Adrenal gland (tissue), 5 donors: ENCODE results near the gene MYBBP1A.

Source experiments
- CTCF ChIP-seq, 6 experiments: fragments of 450-650 bp in 4 of 6; fragments of 200-600 bp in 2 of 6; sonication (generic) in 1 of 6; IDR thresholded peaks; 1 replicate in 5 of 6; 2 replicates in 1 of 6; pipeline versions ENCODE4 v1.5.1 to v1.8.0; 2016 to 2021; ENCODE audit warnings: antibody characterized with exemption in 6 of 6, mild to moderate bottlenecking in 2 of 6, moderate library complexity in 1 of 6
- POLR2A ChIP-seq, 2 donors: fragments of 450-650 bp; IDR thresholded peaks; one replicate each; pipeline ENCODE4 v1.6.1; 2017; ENCODE audit warnings: antibody characterized with exemption in 2 of 2, mild to moderate bottlenecking in 2 of 2, moderate library complexity in 1 of 2
- donor health status: DM: no; HTN: no; CAD: no.

GRCh38 chr17:4538236-4539002 lies 16.8 kb downstream of the MYBBP1A start:
- TF ChIP-seq CTCF (IDR thresholded peaks at IDR 0.05): no peak
- TF ChIP-seq POLR2A (IDR thresholded peaks at IDR 0.05): no peak
